IMR-90 (cell line): ENCODE measurements around the gene ABCC8. TPM values are rescaled to one million over a fixed set of nuclear protein-coding genes. Genes with fewer than 3 reads are reported as not detected.

Source experiments
- ATAC-seq: fragments of 200-7000 bp; cut with Tn5 transposase; 2 replicates; pipeline ENCODE4 v1.9.1; 2020; ENCODE audit warnings: low read depth, mild to moderate bottlenecking, moderate library complexity
- BruUV-seq: library from RNA; stranded (reverse); fragments of 400-500 nt; replicated peaks from 2 replicates; lab custom pipeline; 2021; lab: Mats Ljungman, UMichigan
- CTCF ChIA-PET: fragments of 300-600 bp; formaldehyde crosslinking; extraction: SDS; loops from one replicate; lab custom pipeline; 2021; ENCODE audit warnings: antibody characterized with exemption; lab: Yijun Ruan, JAX
- POLR2A ChIA-PET: fragments of 300-600 bp; sonication (Branson Sonifier 250); formaldehyde crosslinking; loops from one replicate; lab custom pipeline; 2022; ENCODE audit warnings: antibody characterized with exemption; ENCODE audit not compliant: unreplicated experiment; lab: Charles Lee
- DNase-seq: peaks from one replicate; pipeline ENCODE4 v3.0.0; 2013
- H2AFZ ChIP-seq: replicated peaks from 2 replicates; pipeline ENCODE3; 2013; ENCODE audit warnings: low read length, mild to moderate bottlenecking; ENCODE audit not compliant: poor library complexity
- H2AK5ac ChIP-seq: 2 replicates; pipeline ENCODE4 v1.6.1; 2013; ENCODE audit warnings: low read depth, low read length, inconsistent platforms
- H2AK9ac ChIP-seq: replicated peaks from 2 replicates; pipeline ENCODE3; 2013; ENCODE audit warnings: mild to moderate bottlenecking, low read depth, low read length, moderate library complexity; ENCODE audit not compliant: poor library complexity
- H2BK120ac ChIP-seq: 2 replicates; pipeline ENCODE4 v1.6.1; 2013; ENCODE audit warnings: low read depth, low read length, inconsistent platforms
- H2BK15ac ChIP-seq: 3 replicates; pipeline ENCODE4 v1.6.1; 2013; ENCODE audit warnings: low read depth, low read length, inconsistent platforms
- H2BK20ac ChIP-seq: 2 replicates; pipeline ENCODE4 v1.6.1; 2013; ENCODE audit warnings: low read depth, mild to moderate bottlenecking, inconsistent platforms, low read length, moderate library complexity
- H2BK5ac ChIP-seq: 2 replicates; pipeline ENCODE4 v1.6.1; 2013; ENCODE audit warnings: mild to moderate bottlenecking, low read depth, low read length, inconsistent platforms; ENCODE audit not compliant: poor library complexity, severe bottlenecking
- H3K14ac ChIP-seq: replicated peaks from 2 replicates; pipeline ENCODE4 v1.6.1; 2013; ENCODE audit warnings: low read depth, low read length, inconsistent platforms
- H3K18ac ChIP-seq: 2 replicates; pipeline ENCODE4 v1.6.1; 2013; ENCODE audit warnings: low read depth, low read length, control low read depth
- H3K23ac ChIP-seq: 2 replicates; pipeline ENCODE4 v1.6.1; 2013; ENCODE audit warnings: low read depth, low read length, inconsistent platforms
- H3K27ac ChIP-seq: 2 replicates; pipeline ENCODE4 v1.5.1; 2013; ENCODE audit warnings: mild to moderate bottlenecking, control low read depth, low read length; ENCODE audit not compliant: insufficient read depth
- H3K27me3 ChIP-seq: 2 replicates; pipeline ENCODE4 v1.6.1; 2013; ENCODE audit warnings: low read length; ENCODE audit not compliant: control insufficient read depth, insufficient read depth
- H3K36me3 ChIP-seq: 2 replicates; pipeline ENCODE4 v1.6.1; 2013; ENCODE audit warnings: low read length, mixed read lengths; ENCODE audit not compliant: control insufficient read depth, insufficient read depth
- H3K4ac ChIP-seq: 2 replicates; pipeline ENCODE4 v1.6.1; 2013; ENCODE audit warnings: low read depth, low read length, inconsistent platforms
- H3K4me1 ChIP-seq: 2 replicates; pipeline ENCODE4 v1.6.1; 2013; ENCODE audit warnings: low read length, mixed read lengths; ENCODE audit not compliant: control insufficient read depth, insufficient read depth
- H3K4me2 ChIP-seq: 2 replicates; pipeline ENCODE4 v1.6.1; 2013; ENCODE audit warnings: low read depth, mild to moderate bottlenecking, control low read depth, low read length, moderate library complexity
- H3K4me3 ChIP-seq: 2 replicates; pipeline ENCODE4 v1.5.1; 2013; ENCODE audit warnings: low read depth, mild to moderate bottlenecking, control low read depth, low read length, moderate library complexity; ENCODE audit not compliant: insufficient read depth
- H3K56ac ChIP-seq: 2 replicates; pipeline ENCODE4 v1.6.1; 2013; ENCODE audit warnings: low read length, inconsistent platforms; ENCODE audit not compliant: insufficient read depth; ENCODE audit errors: extremely low read depth
- H3K79me1 ChIP-seq, 2 experiments: 2 replicates each; pipeline ENCODE4 v1.6.1; 2013; ENCODE audit warnings: low read length in 2 of 2, inconsistent platforms in 1 of 2, low read depth in 1 of 2
- H3K9ac ChIP-seq: 2 replicates; pipeline ENCODE4 v1.6.1; 2013; ENCODE audit warnings: low read depth, low read length, control low read depth
- H3K9me1 ChIP-seq: 2 replicates; pipeline ENCODE4 v1.6.1; 2013; ENCODE audit warnings: low read length, inconsistent platforms; ENCODE audit not compliant: insufficient read depth
- H3K9me3 ChIP-seq: 2 replicates; pipeline ENCODE4 v1.6.1; 2013; ENCODE audit warnings: low read length; ENCODE audit not compliant: control insufficient read depth, insufficient read depth
- H4K20me1 ChIP-seq: 2 replicates; pipeline ENCODE4 v1.6.1; 2013; ENCODE audit warnings: low read length, inconsistent platforms; ENCODE audit not compliant: insufficient read depth
- H4K5ac ChIP-seq: 2 replicates; pipeline ENCODE4 v1.6.1; 2013; ENCODE audit warnings: mild to moderate bottlenecking, low read depth, low read length, control low read depth
- H4K8ac ChIP-seq, 2 experiments: 2 replicates each; pipeline ENCODE4 v1.6.1; 2013; ENCODE audit warnings: low read depth in 2 of 2, low read length in 2 of 2, control low read depth in 1 of 2, inconsistent platforms in 1 of 2
- H4K91ac ChIP-seq: 2 replicates; pipeline ENCODE4 v1.6.1; 2013; ENCODE audit warnings: low read depth, low read length, inconsistent platforms; ENCODE audit not compliant: insufficient read depth
- BHLHE40 ChIP-seq: fragments of 150-350 bp; IDR thresholded peaks from 2 replicates; pipeline ENCODE4 v1.6.1; 2016; ENCODE audit warnings: mild to moderate bottlenecking, low read depth, low read length
- CHD1 ChIP-seq: IDR thresholded peaks from 2 replicates; pipeline ENCODE4 v1.6.1; 2012; ENCODE audit warnings: low read depth, low read length, improper control_type of control experiment
- CTCF ChIP-seq: conservative IDR thresholded peaks from 2 replicates; pipeline ENCODE4 v1.5.1; 2012; ENCODE audit warnings: mild to moderate bottlenecking, low read depth, low read length, improper control_type of control experiment
- FOS ChIP-seq: fragments of 150-350 bp; IDR thresholded peaks from 2 replicates; pipeline ENCODE4 v1.6.1; 2016; ENCODE audit warnings: low read depth, low read length
- MAFK ChIP-seq: IDR thresholded peaks from 2 replicates; pipeline ENCODE4 v1.6.1; 2012; ENCODE audit warnings: low read depth, low read length, improper control_type of control experiment
- MAZ ChIP-seq: IDR thresholded peaks from 2 replicates; pipeline ENCODE4 v1.6.1; 2012; ENCODE audit warnings: low read depth, mild to moderate bottlenecking, low read length, improper control_type of control experiment, moderate library complexity, borderline replicate concordance
- NFE2L2 ChIP-seq: fragments of 150-350 bp; IDR thresholded peaks from 2 replicates; pipeline ENCODE4 v1.6.1; 2016; ENCODE audit warnings: low read depth, mild to moderate bottlenecking, low read length
- POLR2A ChIP-seq: IDR thresholded peaks from 2 replicates; pipeline ENCODE4 v1.6.1; 2012; ENCODE audit warnings: mild to moderate bottlenecking, low read depth, low read length
- RFX5 ChIP-seq: IDR thresholded peaks from 2 replicates; pipeline ENCODE4 v1.8.0; 2012; ENCODE audit warnings: low read depth, mild to moderate bottlenecking, low read length, moderate library complexity
- SMC3 ChIP-seq: fragments of 150-350 bp; IDR thresholded peaks from 2 replicates; pipeline ENCODE4 v1.6.1; 2016; ENCODE audit warnings: low read depth, mild to moderate bottlenecking, antibody characterized with exemption, low read length, moderate library complexity
- USF2 ChIP-seq: fragments of 150-350 bp; IDR thresholded peaks from 2 replicates; pipeline ENCODE4 v1.6.1; 2017; ENCODE audit warnings: mild to moderate bottlenecking, antibody characterized with exemption, low read length, low read depth
- WGBS, 2 experiments: methylation state at CpG; one replicate each; pipeline versions ENCODE4 v1.1.5 to v1.1.7; 2013; ENCODE audit warnings: missing lambda C conversion rate in 2 of 2; ENCODE audit not compliant: insufficient read length in 1 of 2; ENCODE audit errors: extremely low coverage in 2 of 2; 5-methylcytosine and 5-hydroxymethylcytosine counted together
- dilution Hi-C: fragments of 300-500 bp; cut with HindIII; formaldehyde crosslinking; loops from one replicate; pipeline ENCODE4 v1.14.3; 2018; ENCODE audit warnings: low sequenced_read_pairs; ENCODE audit not compliant: unreplicated experiment
- in situ Hi-C: fragments of 300-500 bp; cut with MboI; formaldehyde crosslinking; loops from 3 replicates; pipeline ENCODE4 v1.14.3; 2019; ENCODE audit warnings: low sequenced_read_pairs, inconsistent platforms, mixed read lengths
- intact Hi-C: fragments of 100-400 bp; cut with micrococcal nuclease; formaldehyde crosslinking; loops from 2 replicates; pipeline ENCODE4 v1.10.0; 2022
- polyA plus RNA-seq, 3 experiments: library from polyadenylated mRNA; depleted of rRNA; stranded (reverse); fragments of >200 nt; gene quantifications; 2 replicates each; pipeline ENCODE4 v1.2.3, GENCODE V29; 2012; ENCODE audit warnings: low replicate concordance in 1 of 3
- total RNA-seq: library from RNA; depleted of rRNA; stranded (reverse); fragments of >200 nt; gene quantifications from 2 replicates; pipeline ENCODE4 v1.2.3, GENCODE V29; 2012
- TF ChIP-seq, protein P1 (sequence below): fragments of 150-350 bp; IDR thresholded peaks from 2 replicates; pipeline ENCODE4 v1.6.1; 2016; ENCODE audit warnings: low read depth, mild to moderate bottlenecking, low read length, moderate library complexity, borderline replicate concordance

ABCC8 gene
- total and polyA plus RNA-seq, 2 of the 4 experiments (the other 2 are of a cell fraction), result not detected

GRCh38 chr11:17401316-17401715 is 75.3 kb downstream of the ABCC8 start:
- in situ Hi-C loops, result no loop called here
- no TSS peak for BruUV-seq

More at GRCh38 chr11:17401316-17401715, 75.3 kb downstream of the ABCC8 start:
- Histone ChIP-seq H3K9me1 (no peaks in the 10 kb centered on the region), H3K36me3 (no peaks in the 10 kb centered on the region), H2BK15ac (no peak overlapping the region), H4K20me1 (no peaks in the 10 kb centered on the region), H3K4me2 (no peak overlapping the region), H3K56ac (no peak overlapping the region), H3K4ac (no peak overlapping the region), H3K18ac (no peak overlapping the region), H3K14ac (no peak overlapping the region), H2BK20ac (no peak overlapping the region), H3K27ac (no peak overlapping the region), H3K23ac (no peak overlapping the region), H2AFZ (no peak overlapping the region), H3K9ac (no peak overlapping the region), H3K27me3 (peaks cover 9% of the 10 kb centered on the region; the same call in 1 of the 2 replicates), H2AK9ac (no peak overlapping the region), H2BK120ac (no peak overlapping the region), H3K9me3 (no peaks in the 10 kb centered on the region), H2BK5ac (no peak overlapping the region), H4K91ac (no peak overlapping the region), H4K5ac (no peak overlapping the region), H4K8ac (no peak overlapping the region), H3K79me1 (no peaks in the 10 kb centered on the region), H3K4me3 (no peak overlapping the region), H2AK5ac (no peak overlapping the region), H3K4me1 (no peaks in the 10 kb centered on the region)
- POLR2A ChIA-PET, result no interaction called here
- DNase-seq, result no peak
- CTCF ChIA-PET, result no interaction called here
- dilution Hi-C loops, result no loop called here
- TF ChIP-seq RFX5 (no peak), FOS (no peak), POLR2A (no peak), BHLHE40 (no peak), USF2 (no peak), SMC3 (no peak), CHD1 (no peak), MAZ (no peak), MAFK (no peak), CTCF (no peak), NFE2L2 (no peak)
- TF ChIP-seq, protein P1, sequence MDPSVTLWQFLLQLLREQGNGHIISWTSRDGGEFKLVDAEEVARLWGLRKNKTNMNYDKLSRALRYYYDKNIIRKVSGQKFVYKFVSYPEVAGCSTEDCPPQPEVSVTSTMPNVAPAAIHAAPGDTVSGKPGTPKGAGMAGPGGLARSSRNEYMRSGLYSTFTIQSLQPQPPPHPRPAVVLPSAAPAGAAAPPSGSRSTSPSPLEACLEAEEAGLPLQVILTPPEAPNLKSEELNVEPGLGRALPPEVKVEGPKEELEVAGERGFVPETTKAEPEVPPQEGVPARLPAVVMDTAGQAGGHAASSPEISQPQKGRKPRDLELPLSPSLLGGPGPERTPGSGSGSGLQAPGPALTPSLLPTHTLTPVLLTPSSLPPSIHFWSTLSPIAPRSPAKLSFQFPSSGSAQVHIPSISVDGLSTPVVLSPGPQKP, result no peak
- ATAC-seq, result no peak
- no CpG with 5 or more reads among the region's 2 CpGs for WGBS, 2 experiments
- intact Hi-C loops, result no loop called here
